Measurements from ENCODE around the gene CACNA2D3.

The CACNA2D3 gene

DNA sequence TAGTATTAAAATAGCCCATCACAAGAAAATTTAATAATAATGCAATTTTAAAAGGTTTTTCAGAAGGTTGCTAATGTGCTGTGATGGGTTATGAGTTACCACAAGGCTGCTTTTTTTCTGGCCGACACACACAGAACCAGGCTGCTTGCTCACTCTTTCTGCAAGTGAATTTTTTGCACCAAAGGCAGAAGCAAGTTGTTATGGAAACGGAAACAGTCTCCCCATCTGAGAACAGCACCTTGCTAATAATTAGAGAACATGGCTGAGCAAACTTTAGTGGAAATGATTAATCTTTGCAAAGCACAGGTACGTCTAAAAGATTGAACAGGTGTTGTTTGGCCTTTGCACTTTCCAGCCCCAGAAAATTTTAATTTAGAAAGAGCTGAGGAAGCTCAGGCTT is 51.0 kb downstream of the CACNA2D3 start:
- TF ChIP-seq EZH2phosphoT487 (conservative IDR thresholded peaks at IDR 0.05; ENCODE audit: low read length) = no peak
- TF ChIP-seq, protein P1, sequence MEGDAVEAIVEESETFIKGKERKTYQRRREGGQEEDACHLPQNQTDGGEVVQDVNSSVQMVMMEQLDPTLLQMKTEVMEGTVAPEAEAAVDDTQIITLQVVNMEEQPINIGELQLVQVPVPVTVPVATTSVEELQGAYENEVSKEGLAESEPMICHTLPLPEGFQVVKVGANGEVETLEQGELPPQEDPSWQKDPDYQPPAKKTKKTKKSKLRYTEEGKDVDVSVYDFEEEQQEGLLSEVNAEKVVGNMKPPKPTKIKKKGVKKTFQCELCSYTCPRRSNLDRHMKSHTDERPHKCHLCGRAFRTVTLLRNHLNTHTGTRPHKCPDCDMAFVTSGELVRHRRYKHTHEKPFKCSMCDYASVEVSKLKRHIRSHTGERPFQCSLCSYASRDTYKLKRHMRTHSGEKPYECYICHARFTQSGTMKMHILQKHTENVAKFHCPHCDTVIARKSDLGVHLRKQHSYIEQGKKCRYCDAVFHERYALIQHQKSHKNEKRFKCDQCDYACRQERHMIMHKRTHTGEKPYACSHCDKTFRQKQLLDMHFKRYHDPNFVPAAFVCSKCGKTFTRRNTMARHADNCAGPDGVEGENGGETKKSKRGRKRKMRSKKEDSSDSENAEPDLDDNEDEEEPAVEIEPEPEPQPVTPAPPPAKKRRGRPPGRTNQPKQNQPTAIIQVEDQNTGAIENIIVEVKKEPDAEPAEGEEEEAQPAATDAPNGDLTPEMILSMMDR (IDR thresholded peaks at IDR 0.05; ENCODE audit: insufficient read depth, low read length, poor library complexity, severe bottlenecking) = no peak
- H2AFZ ChIP-seq (ENCODE audit: low read depth, low read length, severe bottlenecking) = no peak overlapping the region
- H3K36me3 ChIP-seq (ENCODE audit: low read length) = no peaks in the 10 kb centered on the region
- no peaks in the 10 kb centered on the region for H3K9me3 ChIP-seq (ENCODE audit: insufficient read depth, low read length)
- no peak overlapping the region for H3K27ac ChIP-seq (ENCODE audit: low read depth, low read length)
- H3K4me3 ChIP-seq (ENCODE audit: insufficient read depth, low read length, poor library complexity, severe bottlenecking) = no peak overlapping the region
- H4K20me1 ChIP-seq (ENCODE audit: low read depth, low read length) = no peaks in the 10 kb centered on the region
- no peaks in the 10 kb centered on the region for H3F3A ChIP-seq (ENCODE audit: insufficient read depth)
- no peak overlapping the region for H3K4me2 ChIP-seq (ENCODE audit: low read depth, low read length, poor library complexity, severe bottlenecking)
- no peaks in the 10 kb centered on the region for H3K27me3 ChIP-seq (ENCODE audit: low read length)
- no peaks in the 10 kb centered on the region for H3K79me2 ChIP-seq (ENCODE audit: insufficient read depth, low read length)
- no peaks in the 10 kb centered on the region for H3K9me2 ChIP-seq (replicated peaks; ENCODE audit: insufficient read depth, low read length)
- no peak overlapping the region for H3K9ac ChIP-seq (ENCODE audit: low read length)

DNA sequence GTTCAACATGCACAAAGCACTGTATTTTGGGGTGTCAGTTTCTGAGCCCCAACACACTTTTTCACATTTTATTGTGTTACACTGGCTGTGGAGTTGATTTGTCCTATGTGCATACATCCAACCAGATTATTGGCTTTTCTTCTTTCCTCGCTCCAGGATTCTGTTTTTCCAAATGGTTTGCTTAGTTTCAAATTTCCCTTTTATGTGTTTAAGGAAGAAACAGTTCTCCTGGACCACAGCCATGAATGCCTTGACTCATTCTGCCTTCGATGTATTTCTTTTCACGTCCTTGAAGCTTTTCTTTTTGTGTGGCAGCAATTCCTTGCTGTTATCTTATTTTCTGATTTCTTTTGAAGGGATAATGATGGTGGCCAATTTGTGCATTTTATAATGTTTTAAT is 53.8 kb downstream of the CACNA2D3 start:
- Histone ChIP-seq H3K9ac (ENCODE audit: low read length) (no peak overlapping the region), H3K4me3 (ENCODE audit: insufficient read depth, low read length, poor library complexity, severe bottlenecking) (no peak overlapping the region), H3K36me3 (ENCODE audit: low read length) (no peaks in the 10 kb centered on the region), H3F3A (ENCODE audit: insufficient read depth) (no peaks in the 10 kb centered on the region), H4K20me1 (ENCODE audit: low read depth, low read length) (no peaks in the 10 kb centered on the region), H2AFZ (ENCODE audit: low read depth, low read length, severe bottlenecking) (no peak overlapping the region), H3K9me3 (ENCODE audit: insufficient read depth, low read length) (no peaks in the 10 kb centered on the region), H3K79me2 (ENCODE audit: insufficient read depth, low read length) (no peaks in the 10 kb centered on the region), H3K4me2 (ENCODE audit: low read depth, low read length, poor library complexity, severe bottlenecking) (no peak overlapping the region), H3K27me3 (ENCODE audit: low read length) (no peaks in the 10 kb centered on the region), H3K27ac (ENCODE audit: low read depth, low read length) (no peak overlapping the region), H3K9me2 (replicated peaks; ENCODE audit: insufficient read depth, low read length) (no peaks in the 10 kb centered on the region)
- TF ChIP-seq EZH2phosphoT487 (conservative IDR thresholded peaks at IDR 0.05; ENCODE audit: low read length) = no peak
- TF ChIP-seq, protein P1 (IDR thresholded peaks at IDR 0.05; ENCODE audit: insufficient read depth, low read length, poor library complexity, severe bottlenecking) = no peak

DNA sequence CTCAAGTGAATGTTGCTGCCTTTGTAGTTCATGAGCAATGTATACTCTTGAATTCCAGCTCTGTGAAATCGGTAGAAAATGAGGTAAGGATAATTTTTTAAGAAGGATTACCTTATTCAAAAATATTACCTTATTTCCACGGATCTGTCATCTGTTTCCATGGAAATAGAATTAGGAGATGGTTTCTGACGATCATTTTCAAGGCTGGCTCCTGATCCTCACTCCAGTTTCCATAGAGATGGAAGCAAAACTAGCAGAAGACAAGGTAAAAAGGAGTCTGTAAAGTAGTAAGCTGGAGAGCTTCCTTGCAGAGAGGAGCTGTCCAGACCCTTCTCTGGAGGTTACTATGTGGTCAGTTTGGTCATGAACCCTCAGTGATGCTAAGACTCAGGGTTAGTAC is 55.5 kb downstream of the CACNA2D3 start:
- H4K20me1 ChIP-seq (ENCODE audit: low read depth, low read length) = no peaks in the 10 kb centered on the region
- no peaks in the 10 kb centered on the region for H3K36me3 ChIP-seq (ENCODE audit: low read length)
- H2AFZ ChIP-seq (ENCODE audit: low read depth, low read length, severe bottlenecking) = no peak overlapping the region
- no peaks in the 10 kb centered on the region for H3K9me3 ChIP-seq (ENCODE audit: insufficient read depth, low read length)
- no peaks in the 10 kb centered on the region for H3K27me3 ChIP-seq (ENCODE audit: low read length)
- no peaks in the 10 kb centered on the region for H3K79me2 ChIP-seq (ENCODE audit: insufficient read depth, low read length)
- H3K9ac ChIP-seq (ENCODE audit: low read length) = no peak overlapping the region
- TF ChIP-seq, protein P1 (IDR thresholded peaks at IDR 0.05; ENCODE audit: insufficient read depth, low read length, poor library complexity, severe bottlenecking) = no peak
- TF ChIP-seq EZH2phosphoT487 (conservative IDR thresholded peaks at IDR 0.05; ENCODE audit: low read length) = no peak
- no peak overlapping the region for H3K4me2 ChIP-seq (ENCODE audit: low read depth, low read length, poor library complexity, severe bottlenecking)
- no peaks in the 10 kb centered on the region for H3K9me2 ChIP-seq (replicated peaks; ENCODE audit: insufficient read depth, low read length)
- no peak overlapping the region for H3K27ac ChIP-seq (ENCODE audit: low read depth, low read length)
- H3K4me3 ChIP-seq (ENCODE audit: insufficient read depth, low read length, poor library complexity, severe bottlenecking) = no peak overlapping the region
- H3F3A ChIP-seq (ENCODE audit: insufficient read depth) = no peaks in the 10 kb centered on the region

Measured in SU-DHL-6 (cell line).